ENCODE results near the gene SORBS2. TPM values are rescaled to one million over a fixed set of nuclear protein-coding genes. Genes with fewer than 3 reads are reported as not detected.

Gene SORBS2
- total RNA-seq, 3 donors from 2014 or later = 44.9 to 416 (median 53.7) TPM

DNA sequence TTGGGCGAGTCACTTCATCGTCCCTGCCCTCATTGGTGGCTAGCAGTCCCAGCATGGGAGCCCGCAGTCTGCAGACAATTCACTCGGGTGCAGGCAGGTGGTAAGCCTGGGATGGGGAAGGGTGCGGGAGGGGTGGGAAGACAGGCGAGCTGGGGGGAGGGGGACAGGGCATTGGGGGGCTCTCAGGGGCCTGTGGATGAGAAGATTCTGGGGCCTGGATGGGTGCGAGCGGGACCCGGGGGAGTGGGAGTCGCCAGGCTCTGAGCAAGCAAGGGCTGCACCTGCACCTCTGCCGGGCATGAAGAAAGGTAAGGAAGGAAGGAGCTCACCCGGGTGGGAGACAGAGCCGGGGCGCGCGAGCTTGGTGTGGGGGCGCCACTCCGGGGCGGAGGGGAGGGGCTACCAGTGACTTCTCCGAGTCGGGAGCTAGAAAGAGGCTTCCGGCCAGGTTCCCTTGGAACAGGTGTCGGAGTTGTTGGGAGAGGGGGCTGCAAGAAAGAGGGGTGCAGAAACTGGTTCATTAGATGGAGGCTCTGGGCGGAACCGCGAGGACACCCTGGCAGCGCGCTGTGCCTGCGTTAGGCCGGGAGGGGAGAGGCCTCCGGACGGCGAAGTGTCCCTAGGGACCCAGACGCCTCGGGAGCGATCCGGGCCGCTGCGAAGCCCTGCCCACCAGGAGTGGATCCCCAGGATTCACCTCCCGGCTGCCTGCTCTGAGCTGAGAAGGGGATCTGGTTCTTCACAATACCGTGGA is 173.3 kb downstream of the SORBS2 start:
- Histone ChIP-seq H3K36me3 (ENCODE audit: low read depth) (no peaks in the 10 kb centered on the region), H3K9me3 (peaks cover 4% of the 10 kb centered on the region), H3K4me3 (no peak overlapping the region), H3K4me1 (ENCODE audit: low read depth) (no peaks in the 10 kb centered on the region)
- no peak for DNase-seq
- intact Hi-C loops (cut with DNase I, micrococcal nuclease) = loop anchor here in 1 of 2 donors (10.0 kb wide), 1 partner anchor 386 kb away; no protein-coding TSS in a partner anchor
- no peak for ATAC-seq
- TF ChIP-seq, protein P1, sequence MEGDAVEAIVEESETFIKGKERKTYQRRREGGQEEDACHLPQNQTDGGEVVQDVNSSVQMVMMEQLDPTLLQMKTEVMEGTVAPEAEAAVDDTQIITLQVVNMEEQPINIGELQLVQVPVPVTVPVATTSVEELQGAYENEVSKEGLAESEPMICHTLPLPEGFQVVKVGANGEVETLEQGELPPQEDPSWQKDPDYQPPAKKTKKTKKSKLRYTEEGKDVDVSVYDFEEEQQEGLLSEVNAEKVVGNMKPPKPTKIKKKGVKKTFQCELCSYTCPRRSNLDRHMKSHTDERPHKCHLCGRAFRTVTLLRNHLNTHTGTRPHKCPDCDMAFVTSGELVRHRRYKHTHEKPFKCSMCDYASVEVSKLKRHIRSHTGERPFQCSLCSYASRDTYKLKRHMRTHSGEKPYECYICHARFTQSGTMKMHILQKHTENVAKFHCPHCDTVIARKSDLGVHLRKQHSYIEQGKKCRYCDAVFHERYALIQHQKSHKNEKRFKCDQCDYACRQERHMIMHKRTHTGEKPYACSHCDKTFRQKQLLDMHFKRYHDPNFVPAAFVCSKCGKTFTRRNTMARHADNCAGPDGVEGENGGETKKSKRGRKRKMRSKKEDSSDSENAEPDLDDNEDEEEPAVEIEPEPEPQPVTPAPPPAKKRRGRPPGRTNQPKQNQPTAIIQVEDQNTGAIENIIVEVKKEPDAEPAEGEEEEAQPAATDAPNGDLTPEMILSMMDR (IDR thresholded peaks at IDR 0.05) = no peak

DNA sequence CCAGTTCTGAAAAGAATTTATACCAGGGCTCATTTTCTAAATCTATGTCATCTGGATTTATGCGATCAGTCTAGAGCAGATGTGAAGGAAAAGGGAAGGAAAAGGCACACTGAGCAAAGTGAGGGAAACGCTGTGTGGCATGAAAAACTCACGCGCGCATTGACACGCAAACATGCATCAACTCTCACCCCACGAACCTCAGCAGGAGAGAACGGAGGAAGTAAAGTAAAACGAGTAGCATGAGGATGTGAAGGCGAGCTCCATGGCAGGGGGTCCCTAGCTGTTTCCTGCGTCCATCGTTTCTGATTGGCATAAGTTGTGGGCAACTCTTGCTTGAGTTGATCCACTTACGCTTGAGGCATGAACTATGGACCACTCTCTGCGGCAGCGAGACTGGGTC is 173.9 kb downstream of the SORBS2 start:
- no peaks in the 10 kb centered on the region for H3K4me1 ChIP-seq (ENCODE audit: low read depth)
- DNase-seq (no peak), ATAC-seq (no peak)
- TF ChIP-seq, protein P1 (IDR thresholded peaks at IDR 0.05) = no peak
- H3K4me3 ChIP-seq = no peak overlapping the region
- intact Hi-C loops (cut with DNase I, micrococcal nuclease) = loop anchor here in 1 of 2 donors (10.0 kb wide), 1 partner anchor 387 kb away; no protein-coding TSS in a partner anchor
- H3K36me3 ChIP-seq (ENCODE audit: low read depth) = no peaks in the 10 kb centered on the region
- peaks cover 4% of the 10 kb centered on the region for H3K9me3 ChIP-seq

DNA sequence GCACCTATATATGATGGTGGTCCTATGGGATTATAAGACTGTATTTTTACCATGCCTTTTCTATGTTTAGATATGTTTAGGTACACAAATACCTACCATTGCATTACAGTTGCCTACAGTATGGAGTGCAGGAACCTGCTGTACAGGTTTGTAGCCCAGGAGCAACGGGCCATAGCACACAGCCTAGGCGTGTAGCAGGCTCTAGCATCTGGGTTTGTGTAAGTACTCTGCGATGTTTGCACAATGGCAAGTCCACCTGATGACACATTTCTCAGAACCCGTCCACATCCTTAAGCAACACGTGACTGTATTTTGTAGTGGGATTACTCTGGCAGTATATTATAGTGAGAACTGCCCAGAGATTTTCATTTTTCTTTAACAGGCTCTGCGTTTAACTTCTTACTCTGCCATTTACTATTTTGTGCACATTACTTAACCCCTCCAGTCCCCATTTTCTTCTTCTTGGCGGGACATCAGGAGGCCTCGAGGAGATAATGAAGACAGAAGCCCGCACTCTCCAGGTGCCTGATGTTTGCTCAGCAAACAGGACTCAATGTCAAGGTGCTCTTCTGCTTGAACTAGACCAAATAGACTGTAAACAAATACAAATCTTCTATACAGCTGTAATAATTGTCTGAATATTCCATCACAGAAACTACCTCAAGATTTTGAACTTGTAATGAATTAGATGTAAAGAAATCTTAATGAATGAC is 174.7 kb downstream of the SORBS2 start:
- Histone ChIP-seq H3K36me3 (ENCODE audit: low read depth) (no peaks in the 10 kb centered on the region), H3K4me1 (ENCODE audit: low read depth) (no peaks in the 10 kb centered on the region), H3K9me3 (peaks cover 4% of the 10 kb centered on the region), H3K4me3 (no peak overlapping the region)
- intact Hi-C loops (cut with DNase I, micrococcal nuclease) = loop anchor here in 1 of 2 donors (10.0 kb wide), 1 partner anchor 387 kb away; no protein-coding TSS in a partner anchor
- DNase-seq (no peak), ATAC-seq (no peak)
- TF ChIP-seq, protein P1 (IDR thresholded peaks at IDR 0.05) = no peak

DNA sequence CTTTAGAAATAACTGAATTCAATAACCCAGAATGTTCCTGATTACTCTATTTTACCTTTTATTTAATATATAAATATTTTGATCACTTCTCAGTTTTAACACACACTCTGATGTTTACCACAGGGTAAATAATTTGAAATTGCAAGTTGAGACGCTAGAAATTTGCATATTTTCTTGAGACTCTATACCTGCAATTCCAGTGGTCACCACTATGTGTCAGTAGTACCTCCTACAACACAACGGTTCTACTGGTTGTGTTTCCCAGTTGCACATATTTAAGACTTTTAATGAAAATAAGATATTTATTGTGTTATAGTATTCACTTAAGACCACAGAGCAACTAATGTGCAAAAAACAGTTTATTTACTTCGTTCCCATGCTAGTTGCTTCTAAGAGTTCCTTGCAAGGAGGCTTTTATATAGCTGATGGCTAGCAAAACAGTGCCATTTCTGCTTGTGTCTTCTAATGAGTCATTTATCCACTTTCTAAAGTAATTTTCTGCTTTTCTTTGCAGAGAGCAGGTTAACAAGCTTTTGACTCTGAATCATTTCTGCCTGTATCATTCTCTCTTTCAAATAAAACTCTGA is 177.8 kb downstream of the SORBS2 start:
- H3K9me3 ChIP-seq = peaks cover 4% of the 10 kb centered on the region
- H3K4me1 ChIP-seq (ENCODE audit: low read depth) = no peaks in the 10 kb centered on the region
- DNase-seq (peak in 1 of 3 donors; percentile 36), ATAC-seq (no peak)
- intact Hi-C loops (cut with DNase I, micrococcal nuclease) = loop anchor here in 1 of 2 donors (10.0 kb wide), 1 partner anchor 391 kb away; no protein-coding TSS in a partner anchor
- no peak overlapping the region for H3K4me3 ChIP-seq
- no peaks in the 10 kb centered on the region for H3K36me3 ChIP-seq (ENCODE audit: low read depth)
- TF ChIP-seq, protein P1 (IDR thresholded peaks at IDR 0.05) = peak; percentile 3

DNA sequence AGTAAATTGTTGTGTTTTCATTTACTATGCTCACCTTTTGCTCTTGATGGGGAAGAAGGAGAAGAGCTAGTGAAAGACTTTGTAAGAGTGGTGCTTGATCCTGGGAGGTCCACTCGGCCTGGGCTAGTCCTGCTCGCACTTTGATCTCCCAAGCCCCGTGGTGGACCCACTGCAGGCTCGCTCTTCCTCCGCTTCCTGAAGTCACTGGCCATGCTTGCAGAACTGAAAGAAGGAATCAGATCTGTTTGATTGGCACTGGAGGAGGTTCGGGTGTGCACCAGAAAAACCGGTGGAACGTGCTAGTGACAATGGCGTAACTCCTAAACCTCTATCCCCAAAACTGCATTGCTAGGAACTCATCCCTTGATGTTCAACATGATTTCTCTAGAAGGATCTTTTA is 185.2 kb downstream of the SORBS2 start:
- Histone ChIP-seq H3K4me1 (ENCODE audit: low read depth) (no peaks in the 10 kb centered on the region), H3K9me3 (no peaks in the 10 kb centered on the region), H3K4me3 (no peak overlapping the region), H3K36me3 (ENCODE audit: low read depth) (no peaks in the 10 kb centered on the region)
- intact Hi-C loops (cut with DNase I, micrococcal nuclease) = no loop called here
- DNase-seq = no peak
- TF ChIP-seq, protein P1 (IDR thresholded peaks at IDR 0.05) = no peak
- ATAC-seq = no peak

Data from mucosa of descending colon (tissue), 3 donors.